Measurements from ENCODE around the gene GPR68.

DNA sequence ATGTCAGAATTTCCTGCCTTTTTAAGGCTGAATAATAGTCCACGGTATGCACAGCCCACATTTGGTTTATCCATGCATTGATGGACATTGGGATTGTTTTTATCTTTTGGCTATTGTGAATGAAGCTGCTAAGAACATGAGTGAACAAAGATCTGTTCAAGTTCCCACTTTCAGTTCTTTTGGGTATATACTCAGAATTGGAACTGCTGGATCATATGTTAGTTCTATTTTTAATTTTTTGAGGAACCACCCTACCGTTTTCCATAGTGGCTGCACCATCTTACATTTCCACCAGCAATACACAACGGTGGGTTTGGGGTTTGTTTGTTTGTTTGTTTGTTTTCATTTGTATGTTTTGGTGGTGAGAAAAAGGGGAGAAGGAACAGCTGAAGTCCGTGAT, 6.4 kb downstream of the GPR68 start:
- no peak for TF ChIP-seq RAD21 (IDR thresholded peaks at IDR 0.05; ENCODE audit: low read length)
- TF ChIP-seq SMC3 (IDR thresholded peaks at IDR 0.05; ENCODE audit: low read depth, low read length): no peak
- TF ChIP-seq, protein P1, sequence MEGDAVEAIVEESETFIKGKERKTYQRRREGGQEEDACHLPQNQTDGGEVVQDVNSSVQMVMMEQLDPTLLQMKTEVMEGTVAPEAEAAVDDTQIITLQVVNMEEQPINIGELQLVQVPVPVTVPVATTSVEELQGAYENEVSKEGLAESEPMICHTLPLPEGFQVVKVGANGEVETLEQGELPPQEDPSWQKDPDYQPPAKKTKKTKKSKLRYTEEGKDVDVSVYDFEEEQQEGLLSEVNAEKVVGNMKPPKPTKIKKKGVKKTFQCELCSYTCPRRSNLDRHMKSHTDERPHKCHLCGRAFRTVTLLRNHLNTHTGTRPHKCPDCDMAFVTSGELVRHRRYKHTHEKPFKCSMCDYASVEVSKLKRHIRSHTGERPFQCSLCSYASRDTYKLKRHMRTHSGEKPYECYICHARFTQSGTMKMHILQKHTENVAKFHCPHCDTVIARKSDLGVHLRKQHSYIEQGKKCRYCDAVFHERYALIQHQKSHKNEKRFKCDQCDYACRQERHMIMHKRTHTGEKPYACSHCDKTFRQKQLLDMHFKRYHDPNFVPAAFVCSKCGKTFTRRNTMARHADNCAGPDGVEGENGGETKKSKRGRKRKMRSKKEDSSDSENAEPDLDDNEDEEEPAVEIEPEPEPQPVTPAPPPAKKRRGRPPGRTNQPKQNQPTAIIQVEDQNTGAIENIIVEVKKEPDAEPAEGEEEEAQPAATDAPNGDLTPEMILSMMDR (conservative IDR thresholded peaks at IDR 0.05; ENCODE audit: low read depth, low read length): no peak
- no peak for TF ChIP-seq FOS (IDR thresholded peaks at IDR 0.05; ENCODE audit: low read depth, low read length)
- no peak for TF ChIP-seq MXI1 (IDR thresholded peaks at IDR 0.05; ENCODE audit: borderline replicate concordance, low read depth, low read length)
- TF ChIP-seq CHD1 (IDR thresholded peaks at IDR 0.05; ENCODE audit: low read depth, low read length): no peak
- TF ChIP-seq, protein P2, sequence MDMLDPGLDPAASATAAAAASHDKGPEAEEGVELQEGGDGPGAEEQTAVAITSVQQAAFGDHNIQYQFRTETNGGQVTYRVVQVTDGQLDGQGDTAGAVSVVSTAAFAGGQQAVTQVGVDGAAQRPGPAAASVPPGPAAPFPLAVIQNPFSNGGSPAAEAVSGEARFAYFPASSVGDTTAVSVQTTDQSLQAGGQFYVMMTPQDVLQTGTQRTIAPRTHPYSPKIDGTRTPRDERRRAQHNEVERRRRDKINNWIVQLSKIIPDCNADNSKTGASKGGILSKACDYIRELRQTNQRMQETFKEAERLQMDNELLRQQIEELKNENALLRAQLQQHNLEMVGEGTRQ (IDR thresholded peaks at IDR 0.05; ENCODE audit: low read depth, low read length): no peak
- no peak for TF ChIP-seq POLR2A (IDR thresholded peaks at IDR 0.05; ENCODE audit: low read depth, low read length)
- no peak for TF ChIP-seq BHLHE40 (IDR thresholded peaks at IDR 0.05; ENCODE audit: low read depth, low read length)
- no peak for TF ChIP-seq CEBPB (IDR thresholded peaks at IDR 0.05; ENCODE audit: low read depth, low read length)

Measured in IMR-90 (cell line).